Renal cortex interstitium (tissue), 11 donors: ENCODE results near the gene PDPK1. TPM values are rescaled to one million over a fixed set of nuclear protein-coding genes. Genes with fewer than 3 reads are reported as not detected.
A peak's percentile ranks its signal among the peaks of the same experiment; 100 is the strongest.

Source experiments
- DNase-seq, 11 donors: peaks; one replicate each; pipeline ENCODE4 v3.0.0-alpha.2; 2013; ENCODE audit warnings: low read depth in 9 of 11, low spot score in 4 of 11; ENCODE audit errors: extremely low read depth in 1 of 11
- polyA plus RNA-seq, 3 donors: library from polyadenylated mRNA; unstranded; fragments of 120-200 nt; gene quantifications; one replicate each; pipeline ENCODE4 v1.2.1, GENCODE V29; 2013; ENCODE audit not compliant: insufficient read length in 3 of 3

Gene PDPK1
- polyA plus RNA-seq, 3 donors = 48.9 to 60.3 (median 53.9) TPM

DNA sequence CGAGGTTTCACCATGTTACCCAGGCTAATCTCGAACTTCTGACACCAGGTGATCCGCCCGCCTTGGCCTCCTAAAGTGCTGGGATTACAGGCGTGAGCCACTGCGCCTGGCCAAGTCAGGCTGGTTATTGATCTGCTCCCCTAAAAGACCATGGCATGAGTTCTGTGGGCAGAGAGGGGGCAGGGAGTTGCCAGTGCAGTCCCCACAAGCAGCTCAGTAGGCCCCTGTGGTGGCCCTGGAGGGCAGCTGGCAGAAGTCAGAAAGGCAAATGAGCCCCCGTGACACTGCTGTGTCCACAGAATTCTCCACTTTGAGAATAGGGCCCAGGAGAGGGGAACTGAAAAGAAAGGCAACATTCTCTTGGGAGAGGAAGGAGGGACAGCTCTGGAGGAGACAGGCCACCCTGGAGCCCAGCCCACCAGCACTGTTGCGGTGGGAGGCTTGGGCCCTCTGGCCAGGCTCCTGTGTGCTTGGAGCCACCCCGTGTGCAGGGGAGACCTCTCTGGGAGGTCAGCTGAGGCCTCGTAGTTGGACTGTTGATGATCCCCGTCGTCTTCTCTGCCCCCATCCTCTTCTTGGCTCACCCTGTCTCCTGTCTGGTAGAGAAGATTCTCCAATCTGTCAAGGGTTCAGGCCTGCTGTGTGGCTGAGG lies 19.7 kb upstream of the PDPK1 start:
- DNase-seq = no peak

GRCh38 chr16:2518823-2519710 lies 18.8 kb upstream of the PDPK1 start:
- no peak for DNase-seq

DNA sequence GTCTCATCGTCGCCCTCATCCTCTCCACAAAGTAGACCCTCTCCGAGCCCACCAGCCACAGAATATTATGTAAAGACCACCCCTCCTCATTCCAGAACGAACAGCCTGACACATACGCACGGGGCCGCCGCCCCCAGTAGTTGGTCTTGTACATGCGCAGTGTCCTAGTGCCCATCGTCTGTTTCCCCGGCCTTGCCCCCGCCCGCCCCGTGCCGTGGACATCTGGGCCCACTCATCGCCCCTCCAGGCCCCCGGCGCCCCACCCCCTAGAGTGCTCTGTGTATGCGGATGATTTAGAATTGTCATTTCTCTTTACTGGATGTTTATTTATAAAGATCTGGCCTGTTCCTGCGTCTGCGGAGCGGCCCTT lies 18.1 kb upstream of the PDPK1 start:
- no peak for DNase-seq

- DNase-seq = peak in 8 of 11 donors; percentile 68 to 87 (median 84)
Measured at GRCh38 chr16:2520097-2520783, 17.6 kb upstream of the PDPK1 start, which contains the start of gene AMDHD2. AMDHD2 (plus strand) TSS chr16:2520371; CDS start chr16:2520459, 88 bp downstream.

GRCh38 chr16:2520784-2521531 lies 16.9 kb upstream of the PDPK1 start:
- no peak for DNase-seq

DNA sequence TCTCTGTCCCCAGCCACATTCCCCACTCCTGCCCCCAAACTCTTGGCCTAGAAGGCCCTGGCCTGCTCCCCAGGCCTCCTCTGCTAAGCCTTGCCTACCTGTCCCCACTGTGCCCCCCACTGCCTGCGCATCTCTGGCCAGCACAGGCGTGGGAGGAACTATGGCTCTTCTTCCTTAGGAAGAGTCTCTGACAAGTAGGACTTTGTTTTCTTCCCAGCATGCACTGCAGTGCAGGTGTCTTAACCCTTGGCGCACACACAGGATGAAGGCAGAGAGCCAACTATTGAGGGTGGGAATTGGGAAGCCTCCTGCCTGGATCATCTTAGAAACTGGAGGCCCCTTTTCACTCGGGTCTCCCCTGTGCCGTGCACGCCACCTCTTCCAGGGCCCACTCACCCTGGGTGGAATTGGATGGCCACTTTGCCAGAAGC lies 14.0 kb upstream of the PDPK1 start:
- no peak for DNase-seq

DNA sequence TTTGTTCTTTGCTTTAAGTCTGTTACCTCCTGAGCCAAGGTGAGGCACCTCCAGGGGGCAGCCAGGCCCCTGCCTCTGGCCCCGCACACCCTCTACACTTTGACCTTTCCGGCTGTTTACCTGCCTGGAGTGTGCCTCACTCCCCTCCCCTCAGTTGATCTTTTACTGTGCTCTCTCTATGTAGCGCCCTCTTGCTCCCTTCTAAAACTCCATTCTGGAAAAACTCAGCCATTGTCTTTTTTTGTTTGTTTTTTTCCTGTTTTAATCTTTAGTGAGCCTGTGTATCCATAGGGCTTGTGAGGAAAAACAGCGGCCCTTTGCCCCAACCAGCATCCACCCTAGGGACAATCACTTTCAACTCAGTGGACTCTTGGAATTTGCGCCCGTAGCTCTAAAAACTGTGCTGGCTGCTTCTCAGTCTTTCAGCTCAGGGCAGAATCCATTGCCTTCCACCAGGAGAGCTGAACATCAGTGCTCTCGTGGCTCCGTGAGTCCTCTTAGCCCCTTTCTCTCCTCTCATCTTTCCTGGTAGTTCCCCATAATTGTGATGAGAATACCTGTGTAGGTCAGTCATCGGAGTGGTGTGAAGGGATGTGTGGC lies 13.4 kb upstream of the PDPK1 start:
- no peak for DNase-seq

DNA sequence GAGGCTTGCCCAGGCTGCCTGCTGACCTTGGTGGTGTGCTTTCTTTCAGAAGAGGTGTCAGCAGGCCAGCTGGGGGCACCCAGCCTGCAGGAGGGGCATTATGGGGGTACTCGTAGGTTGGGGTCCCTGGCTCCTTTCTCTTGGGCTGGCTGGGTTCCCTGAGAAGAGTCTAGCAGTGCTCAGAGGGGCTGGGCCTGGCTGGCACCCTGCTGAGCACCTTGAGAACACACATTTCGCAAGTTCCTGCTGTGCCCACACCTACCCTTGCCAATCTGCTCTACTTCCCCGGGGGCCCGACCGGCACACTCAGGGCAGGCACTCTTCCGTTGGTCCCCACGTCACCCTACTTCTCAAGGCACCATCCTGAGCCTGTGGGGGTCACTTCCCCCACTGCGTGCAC lies 11.7 kb upstream of the PDPK1 start:
- DNase-seq = no peak

DNA sequence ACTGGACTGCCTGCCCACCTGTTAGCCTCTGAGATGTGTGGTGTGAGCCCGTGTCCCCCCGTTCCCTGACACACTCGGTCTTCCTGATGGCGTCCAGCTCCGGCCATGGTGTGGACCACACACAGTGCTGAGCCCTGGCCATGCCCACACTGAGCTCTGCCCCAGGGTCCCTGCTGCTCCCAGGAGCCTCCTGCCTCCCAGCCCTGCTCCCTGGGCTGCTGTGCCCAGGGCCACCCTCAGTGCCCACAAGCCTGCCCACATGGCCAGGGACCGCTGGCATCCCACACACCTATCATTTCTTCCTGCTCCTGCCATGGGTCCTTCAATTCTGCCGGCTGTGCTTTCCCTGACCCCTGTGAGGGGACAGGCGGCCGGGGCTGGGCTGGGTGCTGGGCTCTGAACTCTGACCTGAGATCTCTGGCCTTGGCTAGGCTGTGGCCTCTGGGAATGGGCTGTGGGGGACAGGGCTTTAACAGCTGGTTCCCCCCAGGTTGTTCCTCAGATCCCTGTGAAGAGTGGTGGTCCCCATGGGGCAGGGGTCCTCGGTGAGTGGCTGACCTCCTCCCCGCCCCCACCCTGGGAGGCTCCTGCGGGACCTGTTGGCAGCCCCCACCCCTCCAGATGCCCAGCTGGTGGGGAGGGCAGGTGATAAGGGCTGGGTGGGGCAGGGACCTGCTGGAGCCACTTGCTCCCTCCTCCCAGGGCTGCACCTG lies 10.6 kb upstream of the PDPK1 start:
- no peak for DNase-seq

DNA sequence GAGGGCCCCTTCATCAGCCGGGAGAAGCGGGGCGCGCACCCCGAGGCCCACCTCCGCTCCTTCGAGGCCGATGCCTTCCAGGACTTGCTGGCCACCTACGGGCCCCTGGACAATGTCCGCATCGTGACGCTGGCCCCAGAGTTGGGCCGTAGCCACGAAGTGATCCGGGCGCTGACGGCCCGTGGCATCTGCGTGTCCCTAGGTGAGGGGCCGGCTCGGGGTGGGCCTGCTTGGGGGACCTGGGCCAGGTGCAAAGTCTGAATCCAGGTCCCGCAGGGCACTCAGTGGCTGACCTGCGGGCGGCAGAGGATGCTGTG lies 10.1 kb upstream of the PDPK1 start:
- DNase-seq = no peak

DNA sequence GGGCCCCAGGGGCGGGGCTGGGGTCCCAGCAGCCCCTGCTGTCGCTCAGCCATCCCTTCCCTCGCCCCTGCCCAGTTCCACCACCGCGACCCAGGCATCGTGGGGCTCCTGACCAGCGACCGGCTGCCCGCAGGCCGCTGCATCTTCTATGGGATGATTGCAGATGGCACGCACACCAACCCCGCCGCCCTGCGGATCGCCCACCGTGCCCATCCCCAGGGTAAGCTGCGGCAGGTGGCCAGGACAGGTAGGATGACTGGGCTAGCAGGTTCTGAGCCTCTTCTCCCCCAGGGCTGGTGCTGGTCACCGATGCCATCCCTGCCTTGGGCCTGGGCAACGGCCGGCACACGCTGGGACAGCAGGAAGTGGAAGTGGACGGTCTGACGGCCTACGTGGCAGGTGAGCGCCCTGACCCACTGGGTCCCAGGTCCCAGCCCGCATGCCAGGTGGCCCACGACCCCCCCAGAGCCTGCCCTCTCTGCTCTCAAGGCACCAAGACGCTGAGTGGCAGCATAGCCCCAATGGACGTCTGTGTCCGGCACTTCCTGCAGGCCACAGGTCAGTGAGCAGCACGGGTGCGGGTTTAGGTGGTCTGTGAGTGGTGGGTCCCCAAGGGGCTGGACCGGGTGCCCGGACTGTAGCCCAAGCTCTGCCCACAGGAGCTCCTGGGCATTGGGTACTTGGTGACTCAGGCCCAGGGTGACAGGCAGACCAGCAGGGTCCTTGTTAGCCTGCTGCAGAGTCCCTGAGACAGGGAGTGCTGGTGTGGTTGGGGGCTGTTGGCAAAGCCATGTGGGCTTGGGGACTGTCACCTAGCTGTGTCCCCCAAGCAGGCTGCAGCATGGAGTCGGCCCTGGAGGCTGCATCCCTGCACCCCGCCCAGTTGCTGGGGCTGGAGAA lies 9.4 kb upstream of the PDPK1 start:
- no peak for DNase-seq

DNA sequence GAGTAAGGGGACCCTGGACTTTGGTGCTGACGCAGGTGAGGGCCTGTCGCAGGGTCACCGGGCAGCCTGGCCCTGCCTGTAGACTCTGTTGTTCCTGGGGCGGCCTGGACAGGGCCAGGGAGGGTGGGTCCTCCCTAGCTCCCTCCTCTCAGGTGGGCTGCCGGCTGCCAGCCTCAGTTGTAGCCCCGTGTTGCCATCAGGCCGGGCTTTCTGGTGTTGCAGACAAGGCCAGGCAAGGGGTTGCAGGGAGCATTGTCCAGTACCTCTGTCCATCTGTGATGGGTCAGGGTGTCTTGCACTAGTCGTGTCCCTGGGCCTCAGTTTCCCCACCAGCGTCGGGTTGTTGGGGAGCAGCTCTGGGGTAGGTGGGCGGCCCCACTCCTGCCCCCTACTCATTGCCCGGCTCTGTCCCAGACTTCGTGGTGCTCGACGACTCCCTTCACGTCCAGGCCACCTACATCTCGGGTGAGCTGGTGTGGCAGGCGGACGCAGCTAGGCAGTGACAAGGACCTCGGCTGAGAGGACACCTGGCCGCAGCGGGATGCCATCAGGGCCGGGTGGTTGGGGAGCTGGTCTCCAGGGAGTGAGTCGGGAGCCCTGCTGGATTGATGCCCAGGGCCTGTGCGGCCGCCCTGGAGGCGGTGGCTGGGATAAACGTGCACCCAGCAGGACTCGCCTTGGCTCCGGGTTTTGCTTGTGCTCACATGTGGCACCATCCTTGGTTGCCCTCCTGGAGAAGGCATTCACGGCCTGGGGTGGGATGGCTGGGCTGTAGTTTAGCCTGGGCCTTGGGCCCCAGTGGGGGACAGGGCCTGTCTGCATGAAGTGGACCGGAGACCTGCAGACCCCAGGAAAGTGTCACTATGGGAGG lies 8.5 kb upstream of the PDPK1 start:
- DNase-seq = no peak

- no peak for DNase-seq
Measured at GRCh38 chr16:2529961-2530628, 7.7 kb upstream of the PDPK1 start.

GRCh38 chr16:2530629-2531318 lies 7.0 kb upstream of the PDPK1 start:
- DNase-seq = no peak

- DNase-seq = no peak
Measured at GRCh38 chr16:2531371-2531695, 6.5 kb upstream of the PDPK1 start, which contains the start of gene CEMP1. CEMP1 (minus strand) TSS chr16:2531408; CDS start chr16:2531073, 335 bp downstream.
